GM23248 (cell line): ENCODE results near the gene RNF13. TPM values are rescaled to one million over a fixed set of nuclear protein-coding genes. Genes with fewer than 3 reads are reported as not detected.

Source experiments
- DNase-seq: peaks from one replicate; pipeline ENCODE4 v3.0.0-alpha.2; 2015
- H2AFZ ChIP-seq: fragments of 200-600 bp; sonication (generic); 2 replicates; pipeline ENCODE4 v1.6.1; 2016; ENCODE audit warnings: antibody characterized with exemption
- H3F3A ChIP-seq: fragments of 200-600 bp; sonication (generic); 2 replicates; pipeline ENCODE4 v1.6.1; 2016; ENCODE audit warnings: mild to moderate bottlenecking, antibody characterized with exemption, mixed run types; ENCODE audit not compliant: insufficient read depth
- H3K27ac ChIP-seq: fragments of 200-600 bp; sonication (generic); 2 replicates; pipeline ENCODE4 v1.5.1; 2016; ENCODE audit warnings: mild to moderate bottlenecking
- H3K27me3 ChIP-seq: fragments of 200-600 bp; sonication (generic); replicated peaks from 2 replicates; pipeline ENCODE4 v1.6.1; 2016; ENCODE audit warnings: mild to moderate bottlenecking; ENCODE audit not compliant: insufficient read depth
- H3K36me3 ChIP-seq: fragments of 200-600 bp; sonication (generic); 2 replicates; pipeline ENCODE4 v1.6.1; 2016; ENCODE audit warnings: low read depth, mild to moderate bottlenecking
- H3K4me1 ChIP-seq: fragments of 200-600 bp; sonication (generic); 2 replicates; pipeline ENCODE4 v1.6.1; 2016; ENCODE audit warnings: mild to moderate bottlenecking; ENCODE audit not compliant: insufficient read depth
- H3K4me2 ChIP-seq: fragments of 200-600 bp; sonication (generic); one replicate; pipeline ENCODE4 v1.6.1; 2016; ENCODE audit warnings: mild to moderate bottlenecking; ENCODE audit not compliant: unreplicated experiment
- H3K4me3 ChIP-seq: fragments of 200-600 bp; sonication (generic); 2 replicates; pipeline ENCODE4 v1.5.1; 2016; ENCODE audit warnings: mild to moderate bottlenecking
- H3K79me2 ChIP-seq: fragments of 200-600 bp; sonication (generic); 2 replicates; pipeline ENCODE4 v1.6.1; 2016; ENCODE audit warnings: mild to moderate bottlenecking; ENCODE audit not compliant: insufficient read depth
- H3K9ac ChIP-seq: fragments of 200-600 bp; sonication (generic); 2 replicates; pipeline ENCODE4 v1.6.1; 2016; ENCODE audit warnings: mild to moderate bottlenecking
- H3K9me2 ChIP-seq: fragments of 200-600 bp; sonication (generic); 2 replicates; pipeline ENCODE4 v1.6.1; 2016; ENCODE audit warnings: mixed run types, mild to moderate bottlenecking, moderate library complexity; ENCODE audit not compliant: insufficient read depth
- H3K9me3 ChIP-seq: fragments of 200-600 bp; sonication (generic); one replicate; pipeline ENCODE4 v1.6.1; 2017; ENCODE audit warnings: low read depth
- H4K20me1 ChIP-seq: fragments of 200-600 bp; sonication (generic); 2 replicates; pipeline ENCODE4 v1.6.0; 2016; ENCODE audit not compliant: insufficient read depth
- EZH2 ChIP-seq: fragments of 200-600 bp; sonication (generic); IDR thresholded peaks from 2 replicates; pipeline ENCODE4 v1.6.1; 2018; ENCODE audit warnings: antibody characterized with exemption, mild to moderate bottlenecking; ENCODE audit not compliant: insufficient read depth, poor library complexity, severe bottlenecking
- EZH2phosphoT487 ChIP-seq: fragments of 200-600 bp; sonication (generic); IDR thresholded peaks from 2 replicates; pipeline ENCODE4 v1.6.1; 2018; ENCODE audit warnings: antibody characterized with exemption, moderate library complexity, mild to moderate bottlenecking, low read depth; ENCODE audit not compliant: insufficient read depth
- WGBS, 2 experiments: methylation state at CpG; one replicate each; pipeline ENCODE4 v1.1.6; 2015 to 2017; ENCODE audit warnings: low lambda C conversion rate in 2 of 2, low coverage in 1 of 2; ENCODE audit errors: missing lambda C conversion rate in 2 of 2; 5-methylcytosine and 5-hydroxymethylcytosine counted together
- in situ Hi-C: fragments of 300-500 bp; cut with MboI; formaldehyde crosslinking; loops from 2 replicates; pipeline ENCODE4 v1.15.0; 2020
- polyA plus RNA-seq: library from polyadenylated mRNA; unstranded; fragments of >200 nt; fragmentation: Nextera tagmentation; extraction: Ambion mirVana; gene quantifications from 2 replicates; pipeline ENCODE4 v1.2.1, GENCODE V29; 2016
- total RNA-seq: library from RNA; depleted of rRNA; stranded (reverse); fragments of >200 nt; shearing (Covaris generic); gene quantifications from 2 replicates; pipeline ENCODE4 v1.2.3, GENCODE V29; 2014

RNF13 gene
- total and polyA plus RNA-seq, 2 experiments from 2014 or later = 48.7 to 100.0 TPM

- H3K4me1 ChIP-seq = peaks cover 26% of the 10 kb centered on the region
- H4K20me1 ChIP-seq = no peaks in the 10 kb centered on the region
- in situ Hi-C loops = loop anchor here (10.0 kb wide), 1 partner anchor 547 kb away; no protein-coding TSS in a partner anchor
- H3K4me3 ChIP-seq = no peak overlapping the region
- WGBS, 2 experiments = 82 to 89% methylated on average over 3 of the region's 3 CpGs
- no peaks in the 10 kb centered on the region for H3K9me2 ChIP-seq
- H3K4me2 ChIP-seq = no peak overlapping the region
- H3K27me3 ChIP-seq = no peaks in the 10 kb centered on the region
- peaks cover 93% of the 10 kb centered on the region for H3K79me2 ChIP-seq
- H3K9ac ChIP-seq = no peak overlapping the region
- no peak overlapping the region for H2AFZ ChIP-seq
- H3K9me3 ChIP-seq = no peaks in the 10 kb centered on the region
- H3K27ac ChIP-seq = no peak overlapping the region
- TF ChIP-seq EZH2phosphoT487 (no peak), EZH2 (no peak)
- DNase-seq = peak; percentile 31
- peaks cover 27% of the 10 kb centered on the region for H3K36me3 ChIP-seq
- peaks cover 14% of the 10 kb centered on the region for H3F3A ChIP-seq
Observed at GRCh38 chr3:149958171-149958796, 145.3 kb downstream of the RNF13 start.

DNA sequence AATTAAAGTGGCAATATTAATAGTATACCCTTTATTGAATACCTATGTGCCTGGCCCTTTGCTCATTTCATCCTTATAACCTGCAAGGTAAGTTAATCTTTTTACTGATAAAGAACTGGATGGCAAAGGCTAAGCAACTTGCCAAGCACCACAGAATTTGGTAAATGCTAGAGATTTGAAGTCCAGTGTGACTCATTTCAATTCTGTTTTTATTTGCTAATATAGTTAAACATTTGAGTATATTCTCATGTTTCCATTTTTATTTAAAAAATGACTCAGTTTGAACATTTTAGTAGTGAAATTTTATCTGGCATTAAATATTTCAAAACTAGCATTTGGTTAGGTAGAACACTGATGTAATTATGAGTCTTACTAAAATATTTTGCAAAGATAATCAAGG is 146.4 kb downstream of the RNF13 start:
- no peak overlapping the region for H3K9ac ChIP-seq
- no peaks in the 10 kb centered on the region for H3K9me2 ChIP-seq
- peaks cover 26% of the 10 kb centered on the region for H3K36me3 ChIP-seq
- H3K27me3 ChIP-seq = no peaks in the 10 kb centered on the region
- peak; percentile 23 for DNase-seq
- no peak overlapping the region for H3K27ac ChIP-seq
- peaks cover 95% of the 10 kb centered on the region for H3K79me2 ChIP-seq
- no peak overlapping the region for H3K4me2 ChIP-seq
- H3K9me3 ChIP-seq = no peaks in the 10 kb centered on the region
- H3K4me1 ChIP-seq = peaks cover 32% of the 10 kb centered on the region
- H4K20me1 ChIP-seq = no peaks in the 10 kb centered on the region
- H2AFZ ChIP-seq = no peak overlapping the region
- H3K4me3 ChIP-seq = no peak overlapping the region
- TF ChIP-seq EZH2 (no peak), EZH2phosphoT487 (no peak)
- H3F3A ChIP-seq = peaks cover 22% of the 10 kb centered on the region
- in situ Hi-C loops = loop anchor here (10.0 kb wide), 1 partner anchor 545 kb away; no protein-coding TSS in a partner anchor

DNA sequence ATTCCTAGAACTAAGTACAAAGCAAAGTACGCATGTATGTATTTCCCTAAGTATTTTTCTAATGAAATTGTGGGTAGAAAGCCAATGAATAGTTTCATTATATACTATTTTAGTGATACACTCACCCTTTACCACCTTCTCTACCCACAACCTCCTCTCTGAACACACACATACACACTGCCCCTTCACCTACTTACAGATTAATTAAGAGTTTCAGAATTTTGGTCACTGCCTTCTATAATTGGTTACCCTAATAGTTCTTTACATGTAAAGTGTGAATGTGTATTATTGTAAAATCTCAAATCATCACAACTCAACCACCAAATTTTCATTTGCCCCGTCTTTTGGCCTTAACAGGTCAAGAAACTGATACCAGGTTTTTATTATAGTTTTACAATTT is 150.5 kb downstream of the RNF13 start:
- Histone ChIP-seq H2AFZ (no peak overlapping the region), H3K9ac (no peak overlapping the region), H3K9me2 (no peaks in the 10 kb centered on the region), H3K79me2 (peaks cover 97% of the 10 kb centered on the region), H3K4me1 (peaks cover 45% of the 10 kb centered on the region), H3K4me3 (no peak overlapping the region), H3K36me3 (peaks cover 34% of the 10 kb centered on the region; the same call in 1 of the 2 replicates), H3K27me3 (no peaks in the 10 kb centered on the region), H3K4me2 (no peak overlapping the region), H3F3A (peaks cover 27% of the 10 kb centered on the region), H3K27ac (no peak overlapping the region), H3K9me3 (no peaks in the 10 kb centered on the region), H4K20me1 (peaks cover 5% of the 10 kb centered on the region; the same call in 1 of the 2 replicates)
- in situ Hi-C loops = no loop called here
- DNase-seq = no peak
- TF ChIP-seq EZH2phosphoT487 = no peak
- no peak for TF ChIP-seq EZH2
- whole genome bisulfite sequencing, 2 experiments = 98 to 100% methylated on average over 2 of the region's 2 CpGs

DNA sequence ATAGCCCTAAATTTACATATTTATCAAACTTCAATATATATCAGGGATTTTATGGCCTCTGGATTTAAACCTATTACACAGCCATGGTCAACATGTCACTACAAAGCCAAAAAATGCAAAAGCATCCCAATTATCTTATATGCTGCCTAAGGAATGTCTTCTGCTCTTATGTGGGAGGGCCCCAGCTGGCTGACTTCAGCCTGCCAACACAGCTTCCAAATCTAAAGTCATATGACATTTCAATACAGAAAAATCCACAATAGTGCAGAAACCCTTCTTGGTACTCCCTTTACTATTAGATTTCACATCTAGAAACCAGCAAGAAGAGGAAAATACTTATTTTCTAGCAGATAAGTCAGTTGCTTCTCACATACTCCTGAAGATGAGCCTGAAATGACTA is 151.3 kb downstream of the RNF13 start:
- peak; percentile 48 for DNase-seq
- Histone ChIP-seq H3F3A (peaks cover 33% of the 10 kb centered on the region), H3K9me2 (no peaks in the 10 kb centered on the region), H2AFZ (no peak overlapping the region), H3K9ac (peak overlapping the region; percentile 1; the same call in 1 of the 2 replicates), H3K27ac (peak overlapping the region; percentile 3; the same call in 1 of the 2 replicates), H3K4me2 (no peak overlapping the region), H3K4me1 (peaks cover 49% of the 10 kb centered on the region), H3K36me3 (peaks cover 34% of the 10 kb centered on the region; the same call in 1 of the 2 replicates), H3K9me3 (no peaks in the 10 kb centered on the region), H3K27me3 (no peaks in the 10 kb centered on the region), H3K4me3 (no peak overlapping the region), H4K20me1 (peaks cover 5% of the 10 kb centered on the region; the same call in 1 of the 2 replicates), H3K79me2 (peaks cover 97% of the 10 kb centered on the region)
- TF ChIP-seq EZH2 (no peak), EZH2phosphoT487 (no peak)
- in situ Hi-C loops = no loop called here

GRCh38 chr3:149965278-149965677 is 152.3 kb downstream of the RNF13 start:
- H3K27me3 ChIP-seq = no peaks in the 10 kb centered on the region
- in situ Hi-C loops = no loop called here
- H3K36me3 ChIP-seq = peaks cover 30% of the 10 kb centered on the region; the same call in 1 of the 2 replicates
- peaks cover 98% of the 10 kb centered on the region for H3K79me2 ChIP-seq
- H3K9ac ChIP-seq = no peak overlapping the region
- no peaks in the 10 kb centered on the region for H3K9me2 ChIP-seq
- peaks cover 43% of the 10 kb centered on the region for H3K4me1 ChIP-seq
- no peak overlapping the region for H3K4me3 ChIP-seq
- H3F3A ChIP-seq = peaks cover 34% of the 10 kb centered on the region
- no peak overlapping the region for H3K27ac ChIP-seq
- TF ChIP-seq EZH2phosphoT487 = no peak
- TF ChIP-seq EZH2 = no peak
- no peak overlapping the region for H3K4me2 ChIP-seq
- peaks cover 5% of the 10 kb centered on the region; the same call in 1 of the 2 replicates for H4K20me1 ChIP-seq
- no peak overlapping the region for H2AFZ ChIP-seq
- H3K9me3 ChIP-seq = no peaks in the 10 kb centered on the region
- DNase-seq = peak; percentile 53
